GM12878 (cell line): ENCODE results near the gene NR2F1. TPM values are rescaled to one million over a fixed set of nuclear protein-coding genes. Genes with fewer than 3 reads are reported as not detected.

Source experiments
- ATAC-seq: fragments of 200-7000 bp; cut with Tn5 transposase; 3 replicates; pipeline ENCODE4 v1.9.1; 2020; ENCODE audit warnings: mild to moderate bottlenecking, moderate library complexity
- BruUV-seq: library from RNA; stranded (reverse); fragments of 400-500 nt; replicated peaks from 2 replicates; lab custom pipeline; 2021; lab: Mats Ljungman, UMichigan
- CTCF ChIA-PET: fragments of 300-600 bp; sonication (Branson Sonifier 250); formaldehyde crosslinking; extraction: SDS; loops from one replicate; lab custom pipeline; 2021; ENCODE audit warnings: inconsistent platforms; lab: Yijun Ruan, JAX
- POLR2A ChIA-PET: fragments of 350-600 bp; formaldehyde crosslinking; extraction: SDS; loops from one replicate; lab custom pipeline; 2021; ENCODE audit warnings: inconsistent platforms; lab: Charles Lee
- RAD21 ChIA-PET: fragments of 300-600 bp; sonication (Branson Sonifier 250); formaldehyde crosslinking; loops from one replicate; lab custom pipeline; 2023; ENCODE audit warnings: antibody characterized with exemption; ENCODE audit not compliant: unreplicated experiment; lab: Charles Lee
- SMC1A ChIA-PET: fragments of 300-600 bp; sonication (Branson Sonifier 250); formaldehyde crosslinking; loops from one replicate; lab custom pipeline; 2023; ENCODE audit not compliant: unreplicated experiment, uncharacterized antibody; lab: Charles Lee
- DNase-seq: peaks from one replicate; pipeline ENCODE4 v3.0.0-alpha.2; 2011; ENCODE audit warnings: low read depth, low spot score
- FAIRE-seq: peaks from 3 replicates; lab custom pipeline; 2011; peaks lifted over from hg19 to GRCh38; lab: Jason Lieb, UNC
- H2AFZ ChIP-seq: 2 replicates; pipeline ENCODE4 v1.6.0; 2011; ENCODE audit warnings: low read depth, low read length, control low read depth; ENCODE audit not compliant: control insufficient read depth
- H3K27ac ChIP-seq: 2 replicates; pipeline ENCODE4 v1.5.1; 2011; ENCODE audit warnings: control low read depth; ENCODE audit not compliant: control insufficient read depth, insufficient read depth
- H3K27me3 ChIP-seq, 2 experiments: replicated peaks in 1 of 2; 2 replicates each; pipeline versions ENCODE4 v1.6.0 to v1.6.1; 2011; ENCODE audit warnings: low read length in 1 of 2; ENCODE audit not compliant: control insufficient read depth in 2 of 2, insufficient read depth in 2 of 2
- H3K36me3 ChIP-seq, 2 experiments: 2 replicates each; pipeline ENCODE4 v1.5.1; 2011; ENCODE audit warnings: low read length in 1 of 2; ENCODE audit not compliant: control insufficient read depth in 2 of 2, insufficient read depth in 2 of 2
- H3K4me1 ChIP-seq: 2 replicates; pipeline ENCODE4 v1.6.1; 2011; ENCODE audit warnings: mild to moderate bottlenecking, low read length, moderate library complexity, mixed read lengths; ENCODE audit not compliant: control insufficient read depth, insufficient read depth
- H3K4me2 ChIP-seq: 2 replicates; pipeline ENCODE4 v1.6.0; 2011; ENCODE audit warnings: control low read depth; ENCODE audit not compliant: control insufficient read depth, insufficient read depth
- H3K4me3 ChIP-seq: fragments of 200-600 bp; sonication (generic); 2 replicates; pipeline ENCODE4 v1.5.1; 2016
- H3K79me2 ChIP-seq: 2 replicates; pipeline ENCODE4 v1.6.0; 2011; ENCODE audit warnings: low read length; ENCODE audit not compliant: control insufficient read depth, insufficient read depth
- H3K9ac ChIP-seq: 2 replicates; pipeline ENCODE4 v1.8.0; 2011; ENCODE audit warnings: low read length, control low read depth, mixed read lengths; ENCODE audit not compliant: control insufficient read depth, insufficient read depth
- H3K9me3 ChIP-seq: replicated peaks from 3 replicates; pipeline ENCODE4 v1.5.1; 2011; ENCODE audit warnings: mild to moderate bottlenecking, low read length; ENCODE audit not compliant: control insufficient read depth, insufficient read depth
- H4K20me1 ChIP-seq: 2 replicates; pipeline ENCODE4 v1.6.0; 2011; ENCODE audit not compliant: control insufficient read depth, insufficient read depth
- BMI1 ChIP-seq: fragments of 450-650 bp; IDR thresholded peaks from 2 replicates; pipeline ENCODE4 v1.6.1; 2016; ENCODE audit warnings: mild to moderate bottlenecking, moderate library complexity, borderline replicate concordance
- IKZF1 ChIP-seq: fragments of 450-650 bp; conservative IDR thresholded peaks from 2 replicates; pipeline ENCODE4 v1.6.1; 2017; ENCODE audit warnings: antibody characterized with exemption, mild to moderate bottlenecking
- KDM1A ChIP-seq: fragments of 200-600 bp; sonication (generic); IDR thresholded peaks from 2 replicates; pipeline ENCODE4 v1.6.1; 2016; ENCODE audit warnings: borderline replicate concordance
- MTA3 ChIP-seq: IDR thresholded peaks from 2 replicates; pipeline ENCODE4 v1.6.1; 2012; ENCODE audit warnings: low read length, inconsistent platforms, borderline replicate concordance
- SUZ12 ChIP-seq: fragments of 200-600 bp; sonication (generic); IDR thresholded peaks from one replicate; pipeline ENCODE4 v1.6.1; 2018; ENCODE audit warnings: antibody characterized with exemption, mild to moderate bottlenecking; ENCODE audit not compliant: unreplicated experiment
- TCF3 ChIP-seq: IDR thresholded peaks from 2 replicates; pipeline ENCODE4 v1.6.1; 2012; ENCODE audit warnings: low read depth, mild to moderate bottlenecking, low read length, borderline replicate concordance; ENCODE audit not compliant: insufficient read depth
- TCF7 ChIP-seq: IDR thresholded peaks from 2 replicates; pipeline ENCODE4 v1.6.1; 2014; ENCODE audit warnings: antibody characterized with exemption, borderline replicate concordance
- ZNF687 ChIP-seq: fragments of 450-650 bp; IDR thresholded peaks from 2 replicates; pipeline ENCODE4 v1.6.1; 2017; ENCODE audit warnings: mild to moderate bottlenecking, moderate library complexity
- WGBS: methylation state at CpG from one replicate; pipeline ENCODE4 v1.1.6; 2016; ENCODE audit warnings: low lambda C conversion rate; ENCODE audit not compliant: insufficient replicate concordance, insufficient coverage; ENCODE audit errors: missing lambda C conversion rate; 5-methylcytosine and 5-hydroxymethylcytosine counted together
- in situ Hi-C: fragments of 300-500 bp; cut with MboI; formaldehyde crosslinking; loops from 9 replicates; pipeline ENCODE4 v1.14.3; 2018; ENCODE audit warnings: mixed read lengths
- intact Hi-C: fragments of 100-400 bp; cut with micrococcal nuclease; formaldehyde crosslinking; loops from one replicate; pipeline ENCODE4 v1.14.2; 2022; ENCODE audit not compliant: unreplicated experiment
- polyA plus RNA-seq, 11 experiments: library from polyadenylated mRNA; depleted of rRNA in 4 of 11; unstranded in 6 of 11; stranded (reverse) in 5 of 11; fragments of >200 nt; fragmentation: Nextera tagmentation in 4 of 11; fragmentation: Illumina TruSeq in 1 of 11; extraction: Ambion mirVana in 4 of 11; extraction: Trizol in 1 of 11; gene quantifications; 1 replicate in 1 of 11; 2 replicates in 10 of 11; pipeline versions ENCODE4 v1.2.1 to v1.2.3, GENCODE V29; 2011 to 2016; ENCODE audit warnings: inconsistent platforms in 2 of 11, missing spikeins in 2 of 11, low read depth in 1 of 11
- total RNA-seq, 4 experiments: library from RNA; depleted of rRNA in 3 of 4; stranded (reverse); fragments of >200 nt in 3 of 4; fragmentation: Illumina TruSeq in 1 of 4; extraction: Trizol in 1 of 4; gene quantifications; 2 replicates each; pipeline versions ENCODE4 v1.2.1 to v1.2.3, GENCODE V29; 2013 to 2021
- TF ChIP-seq, protein P1 (sequence below): fragments of 450-650 bp; IDR thresholded peaks from 2 replicates; pipeline ENCODE4 v1.6.1; 2017; ENCODE audit warnings: mild to moderate bottlenecking, low read depth, inconsistent platforms; ENCODE audit not compliant: poor library complexity, severe bottlenecking
- TF ChIP-seq, protein P2 (sequence below): fragments of 450-650 bp; IDR thresholded peaks from 2 replicates; pipeline ENCODE4 v1.6.1; 2018; ENCODE audit warnings: mild to moderate bottlenecking, low read depth, moderate library complexity; ENCODE audit not compliant: partially characterized antibody

Gene NR2F1
- total and polyA plus RNA-seq, 10 of the 15 experiments (the other 5 are each of a cell fraction or from before 2014, with no cell fraction given) = 0.04 to 0.79 (median 0.36) TPM; not detected in 7

GRCh38 chr5:93580927-93581445 is 2.0 kb upstream of the NR2F1 start, which contains the start of gene NR2F1-AS1:
Gene NR2F1-AS1 (minus strand): TSS chr5:93581219.
- Histone ChIP-seq H3K79me2 (no peaks in the 10 kb centered on the region), H3K4me1 (peaks cover 18% of the 10 kb centered on the region), H3K36me3 (no peaks in the 10 kb centered on the region), H3K4me2 (peak within 1 kb of the TSS; percentile 98), H3K27me3 (peaks cover 12 to 36% of the 10 kb centered on the region in 2 experiments), H3K4me3 (peak within 1 kb of the TSS; percentile 64), H4K20me1 (no peaks in the 10 kb centered on the region), H3K9ac (no peak within 1 kb of the TSS), H2AFZ (peak within 1 kb of the TSS; percentile 68), H3K27ac (no peak within 1 kb of the TSS), H3K9me3 (no peaks in the 10 kb centered on the region)
- BruUV-seq = no TSS peak
- DNase-seq (no peak), ATAC-seq (peak; percentile 32), FAIRE-seq (no peak)
- ChIA-PET POLR2A (no interaction called here), RAD21 (interaction anchor here (1.1 kb wide), 1 partner anchor 219 kb away, joined by 4 read pairs; no protein-coding TSS in a partner anchor), SMC1A (interaction anchor here (1.0 kb wide), 1 partner anchor 220 kb away, joined by 4 read pairs; no protein-coding TSS in a partner anchor), CTCF (interaction anchor here (0.9 to 1.2 kb wide), 4 partner anchors 26 to 335 kb away, joined by 3 to 5 read pairs (median 4); no protein-coding TSS in a partner anchor)
- intact Hi-C loops (loop anchor here (1.0 to 2.0 kb wide), 3 partner anchors 39 to 334 kb away; no protein-coding TSS in a partner anchor), in situ Hi-C loops (loop anchor here (5.0 to 25.0 kb wide), 2 partner anchors 331 to 1106 kb away; no protein-coding TSS in a partner anchor)
- 7% methylated on average over 41 of the region's 41 CpGs for WGBS
- TF ChIP-seq MTA3 (no peak), TCF3 (no peak), ZNF687 (no peak), KDM1A (no peak), TCF7 (no peak), BMI1 (peak; percentile 4; the same call in 1 of the 2 replicates), SUZ12 (no peak), IKZF1 (peak; percentile 24; the same call in 1 of the 2 replicates)
- TF ChIP-seq, protein P1, sequence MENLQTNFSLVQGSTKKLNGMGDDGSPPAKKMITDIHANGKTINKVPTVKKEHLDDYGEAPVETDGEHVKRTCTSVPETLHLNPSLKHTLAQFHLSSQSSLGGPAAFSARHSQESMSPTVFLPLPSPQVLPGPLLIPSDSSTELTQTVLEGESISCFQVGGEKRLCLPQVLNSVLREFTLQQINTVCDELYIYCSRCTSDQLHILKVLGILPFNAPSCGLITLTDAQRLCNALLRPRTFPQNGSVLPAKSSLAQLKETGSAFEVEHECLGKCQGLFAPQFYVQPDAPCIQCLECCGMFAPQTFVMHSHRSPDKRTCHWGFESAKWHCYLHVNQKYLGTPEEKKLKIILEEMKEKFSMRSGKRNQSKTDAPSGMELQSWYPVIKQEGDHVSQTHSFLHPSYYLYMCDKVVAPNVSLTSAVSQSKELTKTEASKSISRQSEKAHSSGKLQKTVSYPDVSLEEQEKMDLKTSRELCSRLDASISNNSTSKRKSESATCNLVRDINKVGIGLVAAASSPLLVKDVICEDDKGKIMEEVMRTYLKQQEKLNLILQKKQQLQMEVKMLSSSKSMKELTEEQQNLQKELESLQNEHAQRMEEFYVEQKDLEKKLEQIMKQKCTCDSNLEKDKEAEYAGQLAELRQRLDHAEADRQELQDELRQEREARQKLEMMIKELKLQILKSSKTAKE = no peak
- TF ChIP-seq, protein P2, sequence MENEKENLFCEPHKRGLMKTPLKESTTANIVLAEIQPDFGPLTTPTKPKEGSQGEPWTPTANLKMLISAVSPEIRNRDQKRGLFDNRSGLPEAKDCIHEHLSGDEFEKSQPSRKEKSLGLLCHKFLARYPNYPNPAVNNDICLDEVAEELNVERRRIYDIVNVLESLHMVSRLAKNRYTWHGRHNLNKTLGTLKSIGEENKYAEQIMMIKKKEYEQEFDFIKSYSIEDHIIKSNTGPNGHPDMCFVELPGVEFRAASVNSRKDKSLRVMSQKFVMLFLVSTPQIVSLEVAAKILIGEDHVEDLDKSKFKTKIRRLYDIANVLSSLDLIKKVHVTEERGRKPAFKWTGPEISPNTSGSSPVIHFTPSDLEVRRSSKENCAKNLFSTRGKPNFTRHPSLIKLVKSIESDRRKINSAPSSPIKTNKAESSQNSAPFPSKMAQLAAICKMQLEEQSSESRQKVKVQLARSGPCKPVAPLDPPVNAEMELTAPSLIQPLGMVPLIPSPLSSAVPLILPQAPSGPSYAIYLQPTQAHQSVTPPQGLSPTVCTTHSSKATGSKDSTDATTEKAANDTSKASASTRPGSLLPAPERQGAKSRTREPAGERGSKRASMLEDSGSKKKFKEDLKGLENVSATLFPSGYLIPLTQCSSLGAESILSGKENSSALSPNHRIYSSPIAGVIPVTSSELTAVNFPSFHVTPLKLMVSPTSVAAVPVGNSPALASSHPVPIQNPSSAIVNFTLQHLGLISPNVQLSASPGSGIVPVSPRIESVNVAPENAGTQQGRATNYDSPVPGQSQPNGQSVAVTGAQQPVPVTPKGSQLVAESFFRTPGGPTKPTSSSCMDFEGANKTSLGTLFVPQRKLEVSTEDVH = no peak
